WTC11 (cell line): ENCODE data around the gene KCNJ15. TPM values are rescaled to one million over a fixed set of nuclear protein-coding genes. Genes with fewer than 3 reads are reported as not detected.

Experiments used
- ATAC-seq: fragments of 200-7000 bp; cut with Tn5 transposase; 2 replicates; pipeline ENCODE4 v1.10.0; 2021; ENCODE audit warnings: mild to moderate bottlenecking, moderate library complexity
- CTCF ChIA-PET: fragments of 300-600 bp; sonication (Branson Sonifier 250); formaldehyde crosslinking; loops from one replicate; lab custom pipeline; 2021; ENCODE audit warnings: antibody characterized with exemption; lab: Charles Lee
- POLR2A ChIA-PET: fragments of 350-600 bp; sonication (Branson Sonifier 250); formaldehyde crosslinking; loops from one replicate; lab custom pipeline; 2021; ENCODE audit warnings: antibody characterized with exemption; lab: Charles Lee
- DNase-seq: peaks from one replicate; pipeline ENCODE4 v3.0.0; 2021; ENCODE audit warnings: low spot score
- H3K27ac Mint-ChIP-seq: 2 replicates; pipeline ENCODE4 v1.8.0; 2021; ENCODE audit warnings: mixed read lengths
- H3K27me3 Mint-ChIP-seq: 2 replicates; pipeline ENCODE4 v1.8.0; 2021; ENCODE audit warnings: low read depth, mild to moderate bottlenecking, moderate library complexity, mixed read lengths
- H3K36me3 Mint-ChIP-seq: 2 replicates; pipeline ENCODE4 v1.8.0; 2021; ENCODE audit warnings: mixed read lengths
- H3K4me1 Mint-ChIP-seq: 2 replicates; pipeline ENCODE4 v1.8.0; 2022; ENCODE audit warnings: mixed read lengths
- H3K4me3 Mint-ChIP-seq: 2 replicates; pipeline ENCODE4 v1.8.0; 2021; ENCODE audit warnings: mild to moderate bottlenecking, moderate library complexity, mixed read lengths
- H3K9me3 Mint-ChIP-seq: 2 replicates; pipeline ENCODE4 v1.8.0; 2021; ENCODE audit warnings: mixed read lengths
- ATF3 ChIP-seq: sonication (generic); formaldehyde crosslinking; conservative IDR thresholded peaks from 2 replicates; pipeline ENCODE4 v1.8.1; 2022; ENCODE audit warnings: mild to moderate bottlenecking, missing genetic modification reagents
- CBFB ChIP-seq: sonication (generic); formaldehyde crosslinking; IDR thresholded peaks from 2 replicates; pipeline ENCODE4 v1.8.1; 2022; ENCODE audit warnings: mild to moderate bottlenecking, low read depth, missing genetic modification reagents
- E2F4 ChIP-seq: sonication (generic); formaldehyde crosslinking; IDR thresholded peaks from 2 replicates; pipeline ENCODE4 v1.8.1; 2022; ENCODE audit warnings: low read depth, mild to moderate bottlenecking, moderate library complexity, missing genetic modification reagents, borderline replicate concordance
- EMX1 ChIP-seq: fragments of 250-450 bp; sonication (Bioruptor Pico); IDR thresholded peaks from 2 replicates; pipeline ENCODE4 v1.8.0; 2021; ENCODE audit warnings: mild to moderate bottlenecking
- ETV6 ChIP-seq: sonication (generic); formaldehyde crosslinking; IDR thresholded peaks from 2 replicates; pipeline ENCODE4 v1.8.1; 2022; ENCODE audit warnings: mild to moderate bottlenecking, missing genetic modification reagents
- FOXK1 ChIP-seq: sonication (generic); formaldehyde crosslinking; IDR thresholded peaks from 2 replicates; pipeline ENCODE4 v1.8.0; 2022; ENCODE audit warnings: mild to moderate bottlenecking, moderate library complexity, missing genetic modification reagents
- GTF2I ChIP-seq: fragments of 250-450 bp; sonication (Bioruptor Pico); conservative IDR thresholded peaks from 2 replicates; pipeline ENCODE4 v1.4.0; 2021; ENCODE audit warnings: mild to moderate bottlenecking
- IRF1 ChIP-seq: sonication (generic); formaldehyde crosslinking; IDR thresholded peaks from 2 replicates; pipeline ENCODE4 v1.8.0; 2023; ENCODE audit warnings: missing genetic modification reagents
- IRF2 ChIP-seq: sonication (generic); formaldehyde crosslinking; IDR thresholded peaks from 2 replicates; pipeline ENCODE4 v1.8.0; 2022; ENCODE audit warnings: low read depth, missing genetic modification reagents, borderline replicate concordance
- MXD4 ChIP-seq: fragments of 250-450 bp; sonication (Bioruptor Pico); IDR thresholded peaks from 2 replicates; pipeline ENCODE4 v1.8.0; 2021; ENCODE audit warnings: mild to moderate bottlenecking, moderate library complexity, borderline replicate concordance
- MYBL2 ChIP-seq: sonication (generic); formaldehyde crosslinking; IDR thresholded peaks from 2 replicates; pipeline ENCODE4 v1.8.1; 2023; ENCODE audit warnings: mild to moderate bottlenecking, moderate library complexity, missing genetic modification reagents
- NR3C1 ChIP-seq: sonication (generic); formaldehyde crosslinking; conservative IDR thresholded peaks from 2 replicates; pipeline ENCODE4 v1.8.1; 2023; ENCODE audit warnings: low read depth, mild to moderate bottlenecking, missing genetic modification reagents
- OVOL2 ChIP-seq: fragments of 250-450 bp; sonication (Bioruptor Pico); IDR thresholded peaks from 2 replicates; pipeline ENCODE4 v1.9.0; 2021; ENCODE audit warnings: mild to moderate bottlenecking, borderline replicate concordance
- RELA ChIP-seq: sonication (generic); formaldehyde crosslinking; IDR thresholded peaks from 2 replicates; pipeline ENCODE4 v1.8.1; 2022; ENCODE audit warnings: missing genetic modification reagents, mild to moderate bottlenecking, borderline replicate concordance
- SMAD4 ChIP-seq: sonication (generic); formaldehyde crosslinking; IDR thresholded peaks from 2 replicates; pipeline ENCODE4 v1.8.0; 2022; ENCODE audit warnings: mild to moderate bottlenecking, missing genetic modification reagents
- SOX15 ChIP-seq: fragments of 250-450 bp; sonication (Bioruptor Pico); IDR thresholded peaks from 2 replicates; pipeline ENCODE4 v1.9.0; 2021; ENCODE audit warnings: mild to moderate bottlenecking
- ZNF317 ChIP-seq: sonication (generic); formaldehyde crosslinking; IDR thresholded peaks from 2 replicates; pipeline ENCODE4 v1.8.1; 2023; ENCODE audit warnings: low read depth, mild to moderate bottlenecking, moderate library complexity, missing genetic modification reagents, borderline replicate concordance
- total RNA-seq: library from RNA; stranded (reverse); gene quantifications from 3 replicates; pipeline ENCODE4 v1.2.3, GENCODE V29; 2021
- TF ChIP-seq, protein P1 (sequence below): sonication (generic); formaldehyde crosslinking; conservative IDR thresholded peaks from 2 replicates; pipeline ENCODE4 v1.8.1; 2023; ENCODE audit warnings: mild to moderate bottlenecking, low read depth, missing genetic modification reagents, moderate library complexity
- TF ChIP-seq, protein P2 (sequence below): sonication (generic); formaldehyde crosslinking; IDR thresholded peaks from 2 replicates; pipeline ENCODE4 v1.8.0; 2023; ENCODE audit warnings: mild to moderate bottlenecking, missing genetic modification reagents
- TF ChIP-seq, protein P3 (sequence below): fragments of 250-450 bp; sonication (Bioruptor Pico); IDR thresholded peaks from 2 replicates; pipeline ENCODE4 v1.9.0; 2021; ENCODE audit warnings: mild to moderate bottlenecking
- TF ChIP-seq, protein P4 (sequence below): sonication (generic); formaldehyde crosslinking; IDR thresholded peaks from 2 replicates; pipeline ENCODE4 v1.8.1; 2023; ENCODE audit warnings: mild to moderate bottlenecking, missing genetic modification reagents, moderate library complexity
- TF ChIP-seq, protein P5 (sequence below): fragments of 250-450 bp; sonication (Bioruptor Pico); IDR thresholded peaks from 2 replicates; pipeline ENCODE4 v1.9.0; 2021; ENCODE audit warnings: moderate library complexity, mild to moderate bottlenecking, inconsistent platforms, borderline replicate concordance
- TF ChIP-seq, protein P6 (sequence below): sonication (generic); formaldehyde crosslinking; IDR thresholded peaks from 2 replicates; pipeline ENCODE4 v1.8.0; 2022; ENCODE audit warnings: mild to moderate bottlenecking, missing genetic modification reagents

The KCNJ15 gene
- total RNA-seq, 1 experiment from 2014 or later: 0.57 TPM

GRCh38 chr21:38239672-38240071 is 17.1 kb upstream of the KCNJ15 start:
- no peaks in the 10 kb centered on the region for H3K36me3 Mint-ChIP-seq
- H3K4me3 Mint-ChIP-seq: no peak overlapping the region
- ChIA-PET CTCF (no interaction called here), POLR2A (no interaction called here)
- TF ChIP-seq, protein P1, sequence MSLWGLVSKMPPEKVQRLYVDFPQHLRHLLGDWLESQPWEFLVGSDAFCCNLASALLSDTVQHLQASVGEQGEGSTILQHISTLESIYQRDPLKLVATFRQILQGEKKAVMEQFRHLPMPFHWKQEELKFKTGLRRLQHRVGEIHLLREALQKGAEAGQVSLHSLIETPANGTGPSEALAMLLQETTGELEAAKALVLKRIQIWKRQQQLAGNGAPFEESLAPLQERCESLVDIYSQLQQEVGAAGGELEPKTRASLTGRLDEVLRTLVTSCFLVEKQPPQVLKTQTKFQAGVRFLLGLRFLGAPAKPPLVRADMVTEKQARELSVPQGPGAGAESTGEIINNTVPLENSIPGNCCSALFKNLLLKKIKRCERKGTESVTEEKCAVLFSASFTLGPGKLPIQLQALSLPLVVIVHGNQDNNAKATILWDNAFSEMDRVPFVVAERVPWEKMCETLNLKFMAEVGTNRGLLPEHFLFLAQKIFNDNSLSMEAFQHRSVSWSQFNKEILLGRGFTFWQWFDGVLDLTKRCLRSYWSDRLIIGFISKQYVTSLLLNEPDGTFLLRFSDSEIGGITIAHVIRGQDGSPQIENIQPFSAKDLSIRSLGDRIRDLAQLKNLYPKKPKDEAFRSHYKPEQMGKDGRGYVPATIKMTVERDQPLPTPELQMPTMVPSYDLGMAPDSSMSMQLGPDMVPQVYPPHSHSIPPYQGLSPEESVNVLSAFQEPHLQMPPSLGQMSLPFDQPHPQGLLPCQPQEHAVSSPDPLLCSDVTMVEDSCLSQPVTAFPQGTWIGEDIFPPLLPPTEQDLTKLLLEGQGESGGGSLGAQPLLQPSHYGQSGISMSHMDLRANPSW (CRISPR knock-in tag): no peak
- TF ChIP-seq CBFB (CRISPR knock-in tag) (no peak), FOXK1 (CRISPR knock-in tag) (no peak), ATF3 (CRISPR knock-in tag) (no peak), MYBL2 (CRISPR knock-in tag) (no peak), NR3C1 (no peak), ZNF317 (no peak), MXD4 (CRISPR knock-in tag) (no peak)
- TF ChIP-seq, protein P2, sequence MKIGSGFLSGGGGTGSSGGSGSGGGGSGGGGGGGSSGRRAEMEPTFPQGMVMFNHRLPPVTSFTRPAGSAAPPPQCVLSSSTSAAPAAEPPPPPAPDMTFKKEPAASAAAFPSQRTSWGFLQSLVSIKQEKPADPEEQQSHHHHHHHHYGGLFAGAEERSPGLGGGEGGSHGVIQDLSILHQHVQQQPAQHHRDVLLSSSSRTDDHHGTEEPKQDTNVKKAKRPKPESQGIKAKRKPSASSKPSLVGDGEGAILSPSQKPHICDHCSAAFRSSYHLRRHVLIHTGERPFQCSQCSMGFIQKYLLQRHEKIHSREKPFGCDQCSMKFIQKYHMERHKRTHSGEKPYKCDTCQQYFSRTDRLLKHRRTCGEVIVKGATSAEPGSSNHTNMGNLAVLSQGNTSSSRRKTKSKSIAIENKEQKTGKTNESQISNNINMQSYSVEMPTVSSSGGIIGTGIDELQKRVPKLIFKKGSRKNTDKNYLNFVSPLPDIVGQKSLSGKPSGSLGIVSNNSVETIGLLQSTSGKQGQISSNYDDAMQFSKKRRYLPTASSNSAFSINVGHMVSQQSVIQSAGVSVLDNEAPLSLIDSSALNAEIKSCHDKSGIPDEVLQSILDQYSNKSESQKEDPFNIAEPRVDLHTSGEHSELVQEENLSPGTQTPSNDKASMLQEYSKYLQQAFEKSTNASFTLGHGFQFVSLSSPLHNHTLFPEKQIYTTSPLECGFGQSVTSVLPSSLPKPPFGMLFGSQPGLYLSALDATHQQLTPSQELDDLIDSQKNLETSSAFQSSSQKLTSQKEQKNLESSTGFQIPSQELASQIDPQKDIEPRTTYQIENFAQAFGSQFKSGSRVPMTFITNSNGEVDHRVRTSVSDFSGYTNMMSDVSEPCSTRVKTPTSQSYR (CRISPR knock-in tag): no peak
- TF ChIP-seq, protein P3, sequence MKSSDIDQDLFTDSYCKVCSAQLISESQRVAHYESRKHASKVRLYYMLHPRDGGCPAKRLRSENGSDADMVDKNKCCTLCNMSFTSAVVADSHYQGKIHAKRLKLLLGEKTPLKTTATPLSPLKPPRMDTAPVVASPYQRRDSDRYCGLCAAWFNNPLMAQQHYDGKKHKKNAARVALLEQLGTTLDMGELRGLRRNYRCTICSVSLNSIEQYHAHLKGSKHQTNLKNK (CRISPR knock-in tag): no peak
- TF ChIP-seq, protein P4, sequence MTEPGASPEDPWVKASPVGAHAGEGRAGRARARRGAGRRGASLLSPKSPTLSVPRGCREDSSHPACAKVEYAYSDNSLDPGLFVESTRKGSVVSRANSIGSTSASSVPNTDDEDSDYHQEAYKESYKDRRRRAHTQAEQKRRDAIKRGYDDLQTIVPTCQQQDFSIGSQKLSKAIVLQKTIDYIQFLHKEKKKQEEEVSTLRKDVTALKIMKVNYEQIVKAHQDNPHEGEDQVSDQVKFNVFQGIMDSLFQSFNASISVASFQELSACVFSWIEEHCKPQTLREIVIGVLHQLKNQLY (CRISPR knock-in tag): no peak
- H3K9me3 Mint-ChIP-seq: no peaks in the 10 kb centered on the region
- no peaks in the 10 kb centered on the region for H3K27me3 Mint-ChIP-seq
- DNase-seq (no peak), ATAC-seq (no peak)
- H3K4me1 Mint-ChIP-seq: no peaks in the 10 kb centered on the region; the same call in 1 of the 2 replicates
- no peak overlapping the region for H3K27ac Mint-ChIP-seq

GRCh38 chr21:38240129-38240528 is 16.7 kb upstream of the KCNJ15 start:
- TF ChIP-seq OVOL2 (no peak), EMX1 (CRISPR knock-in tag) (no peak), SMAD4 (CRISPR knock-in tag) (no peak), GTF2I (CRISPR knock-in tag) (no peak), ZNF317 (no peak), SOX15 (CRISPR knock-in tag) (no peak), IRF1 (CRISPR knock-in tag) (no peak), NR3C1 (no peak), IRF2 (CRISPR knock-in tag) (no peak), RELA (CRISPR knock-in tag) (no peak), ETV6 (CRISPR knock-in tag) (no peak), E2F4 (no peak)
- TF ChIP-seq, protein P5, sequence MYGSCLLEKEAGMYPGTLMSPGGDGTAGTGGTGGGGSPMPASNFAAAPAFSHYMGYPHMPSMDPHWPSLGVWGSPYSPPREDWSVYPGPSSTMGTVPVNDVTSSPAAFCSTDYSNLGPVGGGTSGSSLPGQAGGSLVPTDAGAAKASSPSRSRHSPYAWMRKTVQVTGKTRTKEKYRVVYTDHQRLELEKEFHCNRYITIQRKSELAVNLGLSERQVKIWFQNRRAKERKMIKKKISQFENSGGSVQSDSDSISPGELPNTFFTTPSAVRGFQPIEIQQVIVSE (CRISPR knock-in tag): no peak
- TF ChIP-seq, protein P6, sequence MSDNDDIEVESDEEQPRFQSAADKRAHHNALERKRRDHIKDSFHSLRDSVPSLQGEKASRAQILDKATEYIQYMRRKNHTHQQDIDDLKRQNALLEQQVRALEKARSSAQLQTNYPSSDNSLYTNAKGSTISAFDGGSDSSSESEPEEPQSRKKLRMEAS (CRISPR knock-in tag): no peak
- ChIA-PET POLR2A (no interaction called here), CTCF (no interaction called here)
- no peak for DNase-seq
- Mint-ChIP-seq H3K27ac (no peak overlapping the region), H3K36me3 (no peaks in the 10 kb centered on the region), H3K27me3 (no peaks in the 10 kb centered on the region), H3K4me3 (no peak overlapping the region), H3K9me3 (no peaks in the 10 kb centered on the region), H3K4me1 (no peaks in the 10 kb centered on the region; the same call in 1 of the 2 replicates)
- ATAC-seq: no peak
